ENCODE data around the gene FAM9C. TPM values are rescaled to one million over a fixed set of nuclear protein-coding genes. Genes with fewer than 3 reads are reported as not detected.

The FAM9C gene
- total and polyA plus RNA-seq, 2 of the 4 experiments (the other 2 are of a cell fraction) = not detected

DNA sequence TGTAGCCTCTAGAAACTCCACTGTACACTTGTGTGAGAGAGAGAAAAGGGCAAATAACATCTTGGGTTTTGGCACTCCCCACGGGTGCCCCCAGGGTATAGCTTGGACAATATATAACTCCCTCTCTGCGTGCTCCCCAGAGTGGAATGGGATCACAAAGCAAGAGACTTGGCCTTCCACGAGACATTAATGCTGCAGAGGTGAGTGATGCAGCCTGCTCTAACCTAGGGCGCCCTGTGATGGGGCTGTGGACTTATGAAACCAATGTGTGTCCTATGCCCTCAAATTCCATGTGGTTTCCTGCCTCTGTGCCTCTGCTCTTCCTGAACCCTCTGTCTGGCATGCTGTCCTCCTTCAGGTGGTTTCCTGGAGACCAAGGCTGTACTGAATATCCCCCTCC, 22.0 kb upstream of the FAM9C start:
- H3K56ac ChIP-seq (ENCODE audit: extremely low read depth, insufficient read depth, low read length) = no peak overlapping the region
- no peak overlapping the region for H2BK15ac ChIP-seq (ENCODE audit: low read depth, low read length)
- TF ChIP-seq, protein P1, sequence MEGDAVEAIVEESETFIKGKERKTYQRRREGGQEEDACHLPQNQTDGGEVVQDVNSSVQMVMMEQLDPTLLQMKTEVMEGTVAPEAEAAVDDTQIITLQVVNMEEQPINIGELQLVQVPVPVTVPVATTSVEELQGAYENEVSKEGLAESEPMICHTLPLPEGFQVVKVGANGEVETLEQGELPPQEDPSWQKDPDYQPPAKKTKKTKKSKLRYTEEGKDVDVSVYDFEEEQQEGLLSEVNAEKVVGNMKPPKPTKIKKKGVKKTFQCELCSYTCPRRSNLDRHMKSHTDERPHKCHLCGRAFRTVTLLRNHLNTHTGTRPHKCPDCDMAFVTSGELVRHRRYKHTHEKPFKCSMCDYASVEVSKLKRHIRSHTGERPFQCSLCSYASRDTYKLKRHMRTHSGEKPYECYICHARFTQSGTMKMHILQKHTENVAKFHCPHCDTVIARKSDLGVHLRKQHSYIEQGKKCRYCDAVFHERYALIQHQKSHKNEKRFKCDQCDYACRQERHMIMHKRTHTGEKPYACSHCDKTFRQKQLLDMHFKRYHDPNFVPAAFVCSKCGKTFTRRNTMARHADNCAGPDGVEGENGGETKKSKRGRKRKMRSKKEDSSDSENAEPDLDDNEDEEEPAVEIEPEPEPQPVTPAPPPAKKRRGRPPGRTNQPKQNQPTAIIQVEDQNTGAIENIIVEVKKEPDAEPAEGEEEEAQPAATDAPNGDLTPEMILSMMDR (conservative IDR thresholded peaks at IDR 0.05; ENCODE audit: low read depth, low read length) = no peak
- TF ChIP-seq, protein P2, sequence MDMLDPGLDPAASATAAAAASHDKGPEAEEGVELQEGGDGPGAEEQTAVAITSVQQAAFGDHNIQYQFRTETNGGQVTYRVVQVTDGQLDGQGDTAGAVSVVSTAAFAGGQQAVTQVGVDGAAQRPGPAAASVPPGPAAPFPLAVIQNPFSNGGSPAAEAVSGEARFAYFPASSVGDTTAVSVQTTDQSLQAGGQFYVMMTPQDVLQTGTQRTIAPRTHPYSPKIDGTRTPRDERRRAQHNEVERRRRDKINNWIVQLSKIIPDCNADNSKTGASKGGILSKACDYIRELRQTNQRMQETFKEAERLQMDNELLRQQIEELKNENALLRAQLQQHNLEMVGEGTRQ (IDR thresholded peaks at IDR 0.05; ENCODE audit: low read depth, low read length) = no peak
- TF ChIP-seq RAD21 (IDR thresholded peaks at IDR 0.05; ENCODE audit: low read length) (no peak), POLR2A (IDR thresholded peaks at IDR 0.05; ENCODE audit: low read depth, low read length) (no peak), MAZ (IDR thresholded peaks at IDR 0.05; ENCODE audit: borderline replicate concordance, low read depth, low read length) (no peak), FOS (IDR thresholded peaks at IDR 0.05; ENCODE audit: low read depth, low read length) (no peak), RFX5 (IDR thresholded peaks at IDR 0.05; ENCODE audit: low read depth, low read length) (no peak), CHD1 (IDR thresholded peaks at IDR 0.05; ENCODE audit: low read depth, low read length) (no peak), RCOR1 (IDR thresholded peaks at IDR 0.05; ENCODE audit: insufficient replicate concordance, low read length) (no peak), MXI1 (IDR thresholded peaks at IDR 0.05; ENCODE audit: borderline replicate concordance, low read depth, low read length) (no peak)
- TF ChIP-seq, protein P3, sequence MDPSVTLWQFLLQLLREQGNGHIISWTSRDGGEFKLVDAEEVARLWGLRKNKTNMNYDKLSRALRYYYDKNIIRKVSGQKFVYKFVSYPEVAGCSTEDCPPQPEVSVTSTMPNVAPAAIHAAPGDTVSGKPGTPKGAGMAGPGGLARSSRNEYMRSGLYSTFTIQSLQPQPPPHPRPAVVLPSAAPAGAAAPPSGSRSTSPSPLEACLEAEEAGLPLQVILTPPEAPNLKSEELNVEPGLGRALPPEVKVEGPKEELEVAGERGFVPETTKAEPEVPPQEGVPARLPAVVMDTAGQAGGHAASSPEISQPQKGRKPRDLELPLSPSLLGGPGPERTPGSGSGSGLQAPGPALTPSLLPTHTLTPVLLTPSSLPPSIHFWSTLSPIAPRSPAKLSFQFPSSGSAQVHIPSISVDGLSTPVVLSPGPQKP (IDR thresholded peaks at IDR 0.05; ENCODE audit: borderline replicate concordance, low read depth, low read length) = no peak
- dilution Hi-C loops (cut with HindIII; ENCODE audit: low sequenced_read_pairs, unreplicated experiment) = no loop called here
- no peak overlapping the region for H2BK120ac ChIP-seq (ENCODE audit: low read depth, low read length)
- H3K4me2 ChIP-seq (ENCODE audit: low read depth, low read length) = no peak overlapping the region
- ChIA-PET POLR2A (ENCODE audit: unreplicated experiment) (no interaction called here), CTCF (no interaction called here)
- 20% methylated on average over 2 of the region's 4 CpGs; no CpG with 5 or more reads in 1 of the 2 experiments for WGBS, 2 experiments (ENCODE audit: extremely low coverage in 2 of 2, insufficient read length in 1 of 2)
- ATAC-seq (ENCODE audit: low read depth) = no peak
- BruUV-seq (replicated peaks) = no TSS peak
- no peaks in the 10 kb centered on the region for H3K4me1 ChIP-seq (ENCODE audit: control insufficient read depth, insufficient read depth, low read length)
- no peak overlapping the region for H3K23ac ChIP-seq (ENCODE audit: low read depth, low read length)
- H3K9me1 ChIP-seq (ENCODE audit: insufficient read depth, low read length) = no peaks in the 10 kb centered on the region
- H3K14ac ChIP-seq (replicated peaks; ENCODE audit: low read depth, low read length) = no peak overlapping the region
- peaks cover 6% of the 10 kb centered on the region; the same call in 1 of the 2 replicates for H3K9me3 ChIP-seq (ENCODE audit: control insufficient read depth, insufficient read depth, low read length)
- H4K20me1 ChIP-seq (ENCODE audit: insufficient read depth, low read length) = no peaks in the 10 kb centered on the region
- no peaks in the 10 kb centered on the region for H3K27me3 ChIP-seq (ENCODE audit: control insufficient read depth, insufficient read depth, low read length)
- H3K79me1 ChIP-seq (ENCODE audit: low read depth in 1 of 2, low read length in 2 of 2) = no peaks in the 10 kb centered on the region
- H3K36me3 ChIP-seq (ENCODE audit: control insufficient read depth, insufficient read depth, low read length) = no peaks in the 10 kb centered on the region
- no peak overlapping the region for H2AK9ac ChIP-seq (replicated peaks; ENCODE audit: low read depth, low read length, poor library complexity)
- H3K18ac ChIP-seq (ENCODE audit: low read depth, low read length) = no peak overlapping the region
- intact Hi-C loops (cut with micrococcal nuclease) = no loop called here
- H3K4me3 ChIP-seq (ENCODE audit: insufficient read depth, low read depth, low read length) = no peak overlapping the region
- no peak overlapping the region for H2AFZ ChIP-seq (replicated peaks; ENCODE audit: low read length, poor library complexity)
- H3K9ac ChIP-seq (ENCODE audit: low read depth, low read length) = no peak overlapping the region
- H2BK20ac ChIP-seq (ENCODE audit: low read depth, low read length) = no peak overlapping the region
- H3K27ac ChIP-seq (ENCODE audit: insufficient read depth, low read length) = no peak overlapping the region
- no peak overlapping the region for H4K8ac ChIP-seq (ENCODE audit: low read depth in 2 of 2, low read length in 2 of 2)
- H2AK5ac ChIP-seq (ENCODE audit: low read depth, low read length) = no peak overlapping the region
- no peak overlapping the region for H2BK5ac ChIP-seq (ENCODE audit: low read depth, low read length, poor library complexity, severe bottlenecking)
- no peak overlapping the region for H4K5ac ChIP-seq (ENCODE audit: low read depth, low read length)
- H3K4ac ChIP-seq (ENCODE audit: low read depth, low read length) = no peak overlapping the region
- in situ Hi-C loops (cut with MboI; ENCODE audit: low sequenced_read_pairs) = no loop called here
- DNase-seq = no peak
- H4K91ac ChIP-seq (ENCODE audit: insufficient read depth, low read depth, low read length) = no peak overlapping the region
